Trophoblast cell (in vitro differentiated cells and primary cell): Measurements from ENCODE around the gene HOXB9.

Experiments
- DNase-seq, 2 donors: peaks; one replicate each; pipeline ENCODE4 v3.0.0-alpha.2; 2016
- H2AFZ ChIP-seq: 2 replicates; pipeline ENCODE4 v1.6.1; 2013; ENCODE audit warnings: low read length, moderate library complexity, mild to moderate bottlenecking; ENCODE audit not compliant: insufficient read depth, poor library complexity
- H2AK5ac ChIP-seq: 2 replicates; pipeline ENCODE4 v1.6.1; 2013; ENCODE audit warnings: mild to moderate bottlenecking, low read length
- H2BK120ac ChIP-seq: 2 replicates; pipeline ENCODE4 v1.6.1; 2013; ENCODE audit warnings: low read length, mild to moderate bottlenecking, moderate library complexity; ENCODE audit not compliant: insufficient read depth, poor library complexity
- H2BK12ac ChIP-seq: 2 replicates; pipeline ENCODE4 v1.6.1; 2013; ENCODE audit warnings: mild to moderate bottlenecking, low read length, moderate library complexity
- H2BK5ac ChIP-seq: 2 replicates; pipeline ENCODE4 v1.6.1; 2013; ENCODE audit warnings: low read length, low read depth, moderate library complexity, mild to moderate bottlenecking; ENCODE audit not compliant: poor library complexity
- H3K14ac ChIP-seq: 2 replicates; pipeline ENCODE4 v1.6.1; 2013; ENCODE audit warnings: mild to moderate bottlenecking, low read length
- H3K18ac ChIP-seq: 2 replicates; pipeline ENCODE4 v1.6.1; 2013; ENCODE audit warnings: mild to moderate bottlenecking, low read length
- H3K23ac ChIP-seq: 2 replicates; pipeline ENCODE4 v1.6.1; 2013; ENCODE audit warnings: low read length
- H3K27ac ChIP-seq: 2 replicates; pipeline ENCODE4 v1.5.1; 2013; ENCODE audit warnings: low read depth, mild to moderate bottlenecking, inconsistent platforms, low read length, moderate library complexity
- H3K27me3 ChIP-seq: 2 replicates; pipeline ENCODE4 v1.6.1; 2013; ENCODE audit warnings: inconsistent platforms, mild to moderate bottlenecking, low read length, moderate library complexity; ENCODE audit not compliant: insufficient read depth
- H3K36me3 ChIP-seq, 2 experiments: 1 replicate in 1 of 2; 2 replicates in 1 of 2; pipeline ENCODE4 v1.6.1; 2013; ENCODE audit warnings: low read length in 2 of 2, mild to moderate bottlenecking in 2 of 2, moderate library complexity in 1 of 2; ENCODE audit not compliant: insufficient read depth in 2 of 2, control insufficient read depth in 1 of 2
- H3K4ac ChIP-seq: 2 replicates; pipeline ENCODE4 v1.6.1; 2013; ENCODE audit warnings: low read depth, mild to moderate bottlenecking, low read length, moderate library complexity
- H3K4me1 ChIP-seq, 2 experiments: 1 replicate in 1 of 2; 2 replicates in 1 of 2; pipeline ENCODE4 v1.6.1; 2013; ENCODE audit warnings: low read length in 2 of 2, mild to moderate bottlenecking in 2 of 2, moderate library complexity in 1 of 2; ENCODE audit not compliant: insufficient read depth in 2 of 2, control insufficient read depth in 1 of 2
- H3K4me2 ChIP-seq: 2 replicates; pipeline ENCODE4 v1.6.1; 2013; ENCODE audit warnings: inconsistent platforms, mild to moderate bottlenecking, low read length, moderate library complexity
- H3K4me3 ChIP-seq: 2 replicates; pipeline ENCODE4 v1.5.1; 2013; ENCODE audit warnings: mild to moderate bottlenecking, low read depth, low read length, inconsistent platforms
- H3K79me1 ChIP-seq: one replicate; pipeline ENCODE4 v1.6.1; 2013; ENCODE audit warnings: low read length
- H3K79me2 ChIP-seq: 2 replicates; pipeline ENCODE4 v1.6.1; 2013; ENCODE audit warnings: low read length, mild to moderate bottlenecking; ENCODE audit not compliant: control insufficient read depth, insufficient read depth, poor library complexity
- H3K9ac ChIP-seq: 2 replicates; pipeline ENCODE4 v1.6.1; 2013; ENCODE audit warnings: mild to moderate bottlenecking, low read length
- H3K9me3 ChIP-seq: 2 replicates; pipeline ENCODE4 v1.6.1; 2013; ENCODE audit warnings: low read depth, mild to moderate bottlenecking, control low read depth, inconsistent platforms, low read length; ENCODE audit not compliant: insufficient read depth
- H4K12ac ChIP-seq: 2 replicates; pipeline ENCODE4 v1.6.1; 2013; ENCODE audit warnings: low read depth, mild to moderate bottlenecking, low read length, moderate library complexity
- H4K8ac ChIP-seq: 2 replicates; pipeline ENCODE4 v1.6.1; 2013; ENCODE audit warnings: low read depth, mild to moderate bottlenecking, low read length, moderate library complexity
- H4K91ac ChIP-seq: one replicate; pipeline ENCODE4 v1.6.1; 2013; ENCODE audit warnings: low read depth, mild to moderate bottlenecking, low read length, moderate library complexity
- WGBS: extraction: QIAGEN DNeasy Blood & Tissue Kit; methylation state at CpG from one replicate; pipeline ENCODE4 v1.1.7; 2013; ENCODE audit warnings: missing lambda C conversion rate; ENCODE audit not compliant: insufficient read length, insufficient coverage; ENCODE audit errors: extremely low coverage; 5-methylcytosine and 5-hydroxymethylcytosine counted together

The HOXB9 gene

GRCh38 chr17:48611681-48612455, 14.3 kb downstream of the HOXB9 start:
- peaks cover 13 to 14% of the 10 kb centered on the region in 2 experiments for H3K4me1 ChIP-seq
- WGBS: no CpG with 5 or more reads among the region's 36 CpGs
- peak overlapping the region; percentile 69 for H4K8ac ChIP-seq
- peak overlapping the region; percentile 20 for H3K9ac ChIP-seq
- H4K91ac ChIP-seq: peak overlapping the region; percentile 65
- H2BK12ac ChIP-seq: no peak overlapping the region
- no peak overlapping the region for H2AK5ac ChIP-seq
- peak overlapping the region; percentile 36 for H3K27ac ChIP-seq
- peaks cover 5% of the 10 kb centered on the region for H3K79me2 ChIP-seq
- H3K4ac ChIP-seq: no peak overlapping the region
- H2BK120ac ChIP-seq: no peak overlapping the region
- H3K79me1 ChIP-seq: peaks cover 18% of the 10 kb centered on the region
- peaks cover 2% of the 10 kb centered on the region for H3K9me3 ChIP-seq
- peak overlapping the region; percentile 20 for H2AFZ ChIP-seq
- no peak overlapping the region for H3K18ac ChIP-seq
- H3K36me3 ChIP-seq: no peaks in the 10 kb centered on the region
- peak overlapping the region; percentile 75 for H4K12ac ChIP-seq
- H3K4me2 ChIP-seq: peak overlapping the region; percentile 86
- DNase-seq: no peak
- peak overlapping the region; percentile 13 for H3K4me3 ChIP-seq
- H3K14ac ChIP-seq: peak overlapping the region; percentile 38
- H2BK5ac ChIP-seq: peak overlapping the region; percentile 47
- no peak overlapping the region for H3K23ac ChIP-seq
- peaks cover 35% of the 10 kb centered on the region for H3K27me3 ChIP-seq

GRCh38 chr17:48611213-48611612, 14.9 kb downstream of the HOXB9 start:
- H3K9ac ChIP-seq: no peak overlapping the region
- H3K4ac ChIP-seq: peak overlapping the region; percentile 25
- peak overlapping the region; percentile 52 for H2BK5ac ChIP-seq
- peaks cover 18% of the 10 kb centered on the region for H3K79me1 ChIP-seq
- peaks cover 13 to 14% of the 10 kb centered on the region in 2 experiments for H3K4me1 ChIP-seq
- peak overlapping the region; percentile 39 for H2BK12ac ChIP-seq
- H3K14ac ChIP-seq: peak overlapping the region; percentile 65
- no peak overlapping the region for H2BK120ac ChIP-seq
- peak; percentile 35 to 52 for DNase-seq
- H2AFZ ChIP-seq: peak overlapping the region; percentile 67
- H4K8ac ChIP-seq: peak overlapping the region; percentile 90
- H4K91ac ChIP-seq: peak overlapping the region; percentile 32
- H3K4me2 ChIP-seq: peak overlapping the region; percentile 86
- H3K18ac ChIP-seq: peak overlapping the region; percentile 68
- no peak overlapping the region for H2AK5ac ChIP-seq
- H3K9me3 ChIP-seq: peaks cover 2% of the 10 kb centered on the region
- peak overlapping the region; percentile 15 for H3K27ac ChIP-seq
- H3K27me3 ChIP-seq: peaks cover 34% of the 10 kb centered on the region
- no peak overlapping the region for H3K23ac ChIP-seq
- no CpG with 5 or more reads among the region's 22 CpGs for WGBS
- peak overlapping the region; percentile 65 for H4K12ac ChIP-seq
- H3K36me3 ChIP-seq: no peaks in the 10 kb centered on the region
- no peak overlapping the region for H3K4me3 ChIP-seq
- peaks cover 5% of the 10 kb centered on the region for H3K79me2 ChIP-seq

DNA sequence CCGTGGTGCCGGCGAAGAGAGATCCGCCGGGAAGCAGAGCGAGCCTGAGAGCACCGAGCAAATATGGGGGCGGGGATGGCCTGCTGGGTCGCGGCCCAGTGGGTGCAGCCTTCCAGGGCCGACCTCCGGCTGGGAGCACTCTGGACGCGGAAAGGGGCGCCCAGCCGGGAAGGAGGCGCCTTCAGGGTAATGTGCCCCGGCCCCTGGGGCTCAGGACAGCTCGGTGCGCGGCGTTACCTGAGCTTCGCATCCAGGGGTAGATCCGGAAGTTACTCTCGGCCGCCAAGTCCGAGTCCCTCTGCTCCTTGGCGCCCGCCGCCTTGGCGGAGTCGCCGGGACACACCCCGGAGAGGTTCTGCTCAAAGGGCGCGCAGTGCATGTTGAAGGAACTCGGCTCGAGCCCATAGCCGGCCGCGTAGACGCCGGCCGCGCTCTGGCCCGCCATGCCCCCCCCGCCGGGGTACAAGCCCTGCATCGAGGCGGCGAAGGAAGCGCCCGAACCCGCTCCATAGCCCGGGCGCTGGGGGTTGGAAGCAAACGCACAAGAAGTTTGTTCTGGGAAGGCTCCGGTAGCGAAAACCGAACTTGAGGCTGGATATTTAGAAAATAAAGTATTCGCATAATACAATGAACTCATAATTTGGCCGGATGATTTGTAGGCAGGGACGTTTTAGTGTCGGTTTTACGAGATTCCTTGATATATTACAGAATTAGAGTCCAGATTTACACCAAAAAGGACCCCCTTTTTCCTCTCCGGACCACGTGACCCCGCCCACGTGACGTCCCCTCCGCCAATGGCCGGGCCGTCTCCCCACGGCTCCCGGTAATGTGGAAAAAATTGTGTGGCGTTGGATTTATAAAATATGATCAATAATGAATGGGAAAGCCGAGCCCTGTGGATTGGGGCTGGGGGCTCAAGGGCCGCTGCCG, 15.6 kb downstream of the HOXB9 start, which contains the start of gene HOXB7:
HOXB7 (minus strand) TSS at position 736 of the 930 bp plus-strand sequence; CDS start at position 637, 99 bp downstream.
- Histone ChIP-seq H3K27ac (peak within 1 kb of the TSS; percentile 61), H3K18ac (peak within 1 kb of the TSS; percentile 68), H4K8ac (peak within 1 kb of the TSS; percentile 98), H2BK120ac (peak within 1 kb of the TSS; percentile 73), H3K79me1 (peaks cover 18% of the 10 kb centered on the region), H2AFZ (peak within 1 kb of the TSS; percentile 84), H3K4me2 (peak within 1 kb of the TSS; percentile 86), H3K9me3 (peaks cover 2% of the 10 kb centered on the region), H2BK12ac (peak within 1 kb of the TSS; percentile 39), H3K4me3 (peak within 1 kb of the TSS; percentile 71), H3K27me3 (peaks cover 33% of the 10 kb centered on the region), H3K14ac (peak within 1 kb of the TSS; percentile 84), H2AK5ac (peak within 1 kb of the TSS; percentile 38), H2BK5ac (peak within 1 kb of the TSS; percentile 61), H3K36me3 (no peaks in the 10 kb centered on the region), H3K9ac (peak within 1 kb of the TSS; percentile 77), H4K12ac (peak within 1 kb of the TSS; percentile 79), H4K91ac (peak within 1 kb of the TSS; percentile 90), H3K4ac (peak within 1 kb of the TSS; percentile 60), H3K23ac (no peak within 1 kb of the TSS), H3K79me2 (peaks cover 5% of the 10 kb centered on the region), H3K4me1 (peaks cover 13 to 14% of the 10 kb centered on the region in 2 experiments)
- DNase-seq: peak; percentile 45 to 66
- WGBS: no CpG with 5 or more reads among the region's 79 CpGs

DNA sequence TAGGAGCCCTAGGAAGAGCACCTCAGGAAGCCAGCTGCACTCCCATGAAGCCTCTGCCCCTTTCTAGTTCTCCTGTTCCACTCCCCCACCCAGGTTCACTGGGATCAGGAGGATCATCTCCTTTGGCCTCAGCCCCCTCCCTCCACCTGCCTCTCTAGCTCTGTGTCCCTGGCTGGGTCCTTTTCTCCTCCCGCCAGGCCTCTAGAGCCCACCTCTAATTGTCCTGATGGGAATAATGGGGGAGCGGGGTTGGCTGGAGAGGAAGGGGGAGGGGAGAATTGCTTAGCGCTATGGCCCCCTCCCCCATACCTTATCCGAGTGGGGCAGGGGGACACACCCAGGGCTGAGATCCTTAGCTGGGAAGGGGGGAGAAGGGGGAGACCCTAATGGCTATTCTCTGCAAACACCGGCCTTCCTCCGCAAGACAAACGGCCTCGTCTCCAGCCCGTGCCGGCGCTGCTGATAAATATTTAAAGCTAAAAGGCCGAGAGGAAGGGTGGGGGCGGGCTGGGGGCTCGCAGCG, 16.3 kb downstream of the HOXB9 start:
- peak overlapping the region; percentile 61 for H2BK5ac ChIP-seq
- no CpG with 5 or more reads among the region's 15 CpGs for WGBS
- peak overlapping the region; percentile 84 for H2AFZ ChIP-seq
- H4K8ac ChIP-seq: peak overlapping the region; percentile 98
- H3K4me3 ChIP-seq: peak overlapping the region; percentile 71
- H3K27ac ChIP-seq: peak overlapping the region; percentile 61
- H3K9me3 ChIP-seq: peaks cover 2% of the 10 kb centered on the region
- peaks cover 33% of the 10 kb centered on the region for H3K27me3 ChIP-seq
- H3K14ac ChIP-seq: peak overlapping the region; percentile 84
- H2AK5ac ChIP-seq: no peak overlapping the region
- H2BK12ac ChIP-seq: no peak overlapping the region
- H3K36me3 ChIP-seq: no peaks in the 10 kb centered on the region
- no peak overlapping the region for H2BK120ac ChIP-seq
- peaks cover 18% of the 10 kb centered on the region for H3K79me1 ChIP-seq
- H4K12ac ChIP-seq: peak overlapping the region; percentile 79
- H3K79me2 ChIP-seq: peaks cover 5% of the 10 kb centered on the region
- no peak overlapping the region for H3K4ac ChIP-seq
- H3K4me2 ChIP-seq: peak overlapping the region; percentile 86
- H3K9ac ChIP-seq: no peak overlapping the region
- no peak overlapping the region for H3K18ac ChIP-seq
- peak overlapping the region; percentile 90 for H4K91ac ChIP-seq
- no peak overlapping the region for H3K23ac ChIP-seq
- DNase-seq: no peak
- peaks cover 13 to 14% of the 10 kb centered on the region in 2 experiments for H3K4me1 ChIP-seq
